Endodermal cell (in vitro differentiated cells): ENCODE data around the gene SLC9A3. TPM values are rescaled to one million over a fixed set of nuclear protein-coding genes. Genes with fewer than 3 reads are reported as not detected.

ENCODE experiments used
- DNase-seq: peaks from one replicate; pipeline ENCODE4 v3.0.0-alpha.2; 2017
- H3K27ac ChIP-seq: 2 replicates; pipeline ENCODE4 v1.5.1; 2013; ENCODE audit warnings: mild to moderate bottlenecking, low read depth, low read length, moderate library complexity
- H3K27me3 ChIP-seq: 2 replicates; pipeline ENCODE4 v1.6.1; 2013; ENCODE audit warnings: mild to moderate bottlenecking, low read length, moderate library complexity; ENCODE audit not compliant: insufficient read depth, control insufficient read depth, poor library complexity, severe bottlenecking
- H3K36me3 ChIP-seq: 2 replicates; pipeline ENCODE4 v1.7.0; 2013; ENCODE audit warnings: mild to moderate bottlenecking, low read length, moderate library complexity; ENCODE audit not compliant: control insufficient read depth, insufficient read depth
- H3K4me1 ChIP-seq: one replicate; pipeline ENCODE4 v1.7.0; 2013; ENCODE audit warnings: low read length; ENCODE audit not compliant: control insufficient read depth, insufficient read depth
- H3K4me3 ChIP-seq: 2 replicates; pipeline ENCODE4 v1.5.1; 2013; ENCODE audit warnings: mild to moderate bottlenecking, low read length, moderate library complexity
- H3K9ac ChIP-seq: 2 replicates; pipeline ENCODE4 v1.6.1; 2013; ENCODE audit warnings: mild to moderate bottlenecking, low read length, moderate library complexity; ENCODE audit not compliant: poor library complexity, severe bottlenecking; ENCODE audit errors: extremely low read depth
- H3K9me3 ChIP-seq: 2 replicates; pipeline ENCODE4 v1.6.1; 2013; ENCODE audit warnings: mild to moderate bottlenecking, low read length, moderate library complexity; ENCODE audit not compliant: control insufficient read depth
- H3K27ac Mint-ChIP-seq: 2 replicates; pipeline ENCODE4 v1.8.0; 2020; ENCODE audit warnings: mixed read lengths
- H3K27me3 Mint-ChIP-seq: 2 replicates; pipeline ENCODE4 v1.8.0; 2021; ENCODE audit warnings: mild to moderate bottlenecking, mixed read lengths; ENCODE audit not compliant: insufficient read depth
- H3K36me3 Mint-ChIP-seq: 2 replicates; pipeline ENCODE4 v1.8.0; 2020; ENCODE audit warnings: low read depth, mixed read lengths
- H3K4me1 Mint-ChIP-seq: 2 replicates; pipeline ENCODE4 v1.8.0; 2020; ENCODE audit warnings: mixed read lengths
- H3K4me3 Mint-ChIP-seq: 2 replicates; pipeline ENCODE4 v1.8.0; 2020; ENCODE audit warnings: mild to moderate bottlenecking, moderate library complexity, mixed read lengths
- H3K9me3 Mint-ChIP-seq: 2 replicates; pipeline ENCODE4 v1.8.0; 2020; ENCODE audit warnings: mild to moderate bottlenecking, mixed read lengths
- CTCF ChIP-seq: fragments of 200-600 bp; sonication (generic); conservative IDR thresholded peaks from 2 replicates; pipeline ENCODE4 v1.5.0; 2021; ENCODE audit warnings: antibody characterized with exemption, mild to moderate bottlenecking
- WGBS, 2 experiments: methylation state at CpG; one replicate each; pipeline versions ENCODE4 v1.1.5 to v1.1.7; 2013; ENCODE audit warnings: missing lambda C conversion rate in 2 of 2, mixed read lengths in 1 of 2; ENCODE audit not compliant: insufficient coverage in 1 of 2, insufficient read length in 1 of 2; 5-methylcytosine and 5-hydroxymethylcytosine counted together
- total RNA-seq, 2 donors: library from RNA; stranded (reverse); fragmentation: NEBNext Ultra II Directional in 1 of 2; extraction: Animal tissue kit (Norgen Biotek cat#: 25700) in 1 of 2; gene quantifications; 2 replicates in 1 of 2; 3 replicates in 1 of 2; pipeline ENCODE4 v1.2.1, GENCODE V29; 2021

Gene SLC9A3
- total RNA-seq, 2 donors from 2014 or later, result 1.3 to 1.5 TPM

- no peak for DNase-seq
- Histone ChIP-seq H3K36me3 (no peaks in the 10 kb centered on the region), H3K4me3 (no peak overlapping the region), H3K27me3 (peaks cover 7% of the 10 kb centered on the region), H3K9me3 (peaks cover 5% of the 10 kb centered on the region), H3K4me1 (no peaks in the 10 kb centered on the region), H3K9ac (no peak overlapping the region), H3K27ac (no peak overlapping the region)
- peaks cover 26% of the 10 kb centered on the region for H3K27me3 Mint-ChIP-seq
- no peak for TF ChIP-seq CTCF
- H3K27ac Mint-ChIP-seq, result no peak overlapping the region
- peaks cover 4% of the 10 kb centered on the region for H3K9me3 Mint-ChIP-seq
- no peak overlapping the region for H3K4me3 Mint-ChIP-seq
- 94% methylated on average over 14 to 16 of the region's 16 CpGs for WGBS, 2 experiments
- no peaks in the 10 kb centered on the region for H3K36me3 Mint-ChIP-seq
- H3K4me1 Mint-ChIP-seq, result no peaks in the 10 kb centered on the region
Observed at GRCh38 chr5:566636-567309, 42.5 kb upstream of the SLC9A3 start.

GRCh38 chr5:565782-566440 is 41.7 kb upstream of the SLC9A3 start:
- no peaks in the 10 kb centered on the region for H3K36me3 ChIP-seq
- no peak overlapping the region for H3K4me3 ChIP-seq
- WGBS, 2 experiments, result 52 to 73% methylated on average over 16 to 20 of the region's 20 CpGs
- H3K27ac Mint-ChIP-seq, result no peak overlapping the region
- peak overlapping the region; percentile 31 for H3K4me3 Mint-ChIP-seq
- no peaks in the 10 kb centered on the region for H3K36me3 Mint-ChIP-seq
- TF ChIP-seq CTCF, result peak; percentile 30
- no peak overlapping the region for H3K27ac ChIP-seq
- H3K4me1 ChIP-seq, result no peaks in the 10 kb centered on the region
- peaks cover 5% of the 10 kb centered on the region for H3K9me3 ChIP-seq
- H3K27me3 ChIP-seq, result peaks cover 7% of the 10 kb centered on the region
- H3K9ac ChIP-seq, result no peak overlapping the region
- H3K27me3 Mint-ChIP-seq, result peaks cover 26% of the 10 kb centered on the region
- peak; percentile 73 for DNase-seq
- peaks cover 4% of the 10 kb centered on the region for H3K9me3 Mint-ChIP-seq
- no peaks in the 10 kb centered on the region for H3K4me1 Mint-ChIP-seq

- no peak overlapping the region for H3K4me3 Mint-ChIP-seq
- no peak overlapping the region for H3K27ac Mint-ChIP-seq
- DNase-seq, result no peak
- no peaks in the 10 kb centered on the region for H3K9me3 Mint-ChIP-seq
- Histone ChIP-seq H3K4me3 (no peak overlapping the region), H3K9me3 (peaks cover 4% of the 10 kb centered on the region), H3K27ac (no peak overlapping the region), H3K27me3 (peaks cover 7% of the 10 kb centered on the region), H3K4me1 (no peaks in the 10 kb centered on the region), H3K9ac (no peak overlapping the region), H3K36me3 (no peaks in the 10 kb centered on the region)
- no peak for TF ChIP-seq CTCF
- peaks cover 12% of the 10 kb centered on the region for H3K27me3 Mint-ChIP-seq
- H3K36me3 Mint-ChIP-seq, result no peaks in the 10 kb centered on the region
- H3K4me1 Mint-ChIP-seq, result no peaks in the 10 kb centered on the region
- WGBS, 2 experiments, result 95 to 96% methylated on average over 12 to 21 of the region's 21 CpGs
Observed at GRCh38 chr5:561408-561807, 37.2 kb upstream of the SLC9A3 start.
